Left lung (tissue), 14 donors: ENCODE data around the gene GCAT. TPM values are rescaled to one million over a fixed set of nuclear protein-coding genes. Genes with fewer than 3 reads are reported as not detected.

Experiments
- ATAC-seq: fragments of 200-7000 bp; cut with Tn5 transposase; one replicate; pipeline ENCODE4 v1.9.1; 2020; ENCODE audit warnings: moderate library complexity
- DNase-seq, 4 donors: peaks; one replicate each; pipeline ENCODE4 v3.0.0-alpha.2; 2013 to 2020
- H3K27ac ChIP-seq, 2 donors: fragments of 200-600 bp; sonication (generic) in 1 of 2; one replicate each; pipeline versions ENCODE4 v1.5.0 to v1.8.0; 2020 to 2021
- H3K27me3 ChIP-seq, 2 donors: fragments of 200-600 bp; sonication (generic) in 1 of 2; one replicate each; pipeline versions ENCODE4 v1.5.0 to v1.8.0; 2020 to 2021
- H3K36me3 ChIP-seq, 2 donors: fragments of 200-600 bp; sonication (generic) in 1 of 2; one replicate each; pipeline versions ENCODE4 v1.5.0 to v1.8.0; 2020 to 2021
- H3K4me1 ChIP-seq, 2 donors: fragments of 200-600 bp; one replicate each; pipeline ENCODE4 v1.8.0; 2021
- H3K4me3 ChIP-seq, 2 donors: fragments of 200-600 bp; sonication (generic) in 1 of 2; one replicate each; pipeline versions ENCODE4 v1.5.0 to v1.8.0; 2020 to 2021; ENCODE audit warnings: mild to moderate bottlenecking in 1 of 2
- H3K9me3 ChIP-seq, 2 donors: fragments of 200-600 bp; sonication (generic) in 1 of 2; one replicate each; pipeline versions ENCODE4 v1.5.0 to v1.8.0; 2020 to 2021
- intact Hi-C, 2 donors: fragments of 100-400 bp; cut with DNase I; formaldehyde crosslinking; loops; one replicate each; pipeline versions ENCODE4 v1.11.2 to v1.14.2; 2022
- long read RNA-seq, 12 donors: library from polyadenylated mRNA in 2 of 12; unstranded in 2 of 12; transcript quantifications; one replicate each; pipeline ENCODE4 v2.0.0 and lab custom pipeline, GENCODE V29; 2019 to 2026
- polyA plus RNA-seq, 6 donors: library from polyadenylated mRNA; unstranded; fragments of 120-200 nt; gene quantifications; one replicate each; pipeline ENCODE4 v1.2.1, GENCODE V29; 2013; ENCODE audit not compliant: insufficient read length in 6 of 6
- total RNA-seq, 2 donors: library from RNA; stranded (reverse); fragmentation: NEBNext Ultra II Directional; extraction: Animal tissue kit (Norgen Biotek cat#: 25700); gene quantifications; one replicate each; pipeline ENCODE4 v1.2.1, GENCODE V29; 2021
- TF ChIP-seq, protein P1 (sequence below), 2 donors: fragments of 200-600 bp; sonication (generic) in 1 of 2; IDR thresholded peaks; one replicate each; pipeline versions ENCODE4 v1.5.0 to v1.8.0; 2021; ENCODE audit warnings: antibody characterized with exemption in 2 of 2
- donor health status: DM: no; HTN: yes; CAD: no.
- donor health status: DM: no; HTN: no; CAD: no.

Gene GCAT
- total RNA-seq (10 to 100 TPM; 12.6 to 16.7 TPM), polyA plus RNA-seq (10 to 100 TPM in 1 of 6 donors, 1 to 10 TPM in 5; 8.1 to 10.9 (median 8.9) TPM)
- long read RNA-seq, donor 1, transcript GCAT-201 (9 exons, 1,497 nt): major isoform, 5 of 7 reads
- long read RNA-seq, donor 1, partial matches to known transcripts: 0 of 7 reads
- long read RNA-seq, donor 1, other reads (novel, unspliced or antisense): 0 of 7 reads
- long read RNA-seq, donor 2, transcript GCAT-201 (9 exons, 1,497 nt): major isoform, 8 of 11 reads
- long read RNA-seq, donor 2, partial matches to known transcripts: 0 of 11 reads
- long read RNA-seq, donor 2, other reads (novel, unspliced or antisense): 0 of 11 reads
- long read RNA-seq, donor 3, transcript GCAT-201 (9 exons, 1,497 nt): major isoform, 8 of 8 reads
- long read RNA-seq, donor 3, partial matches to known transcripts: 0 of 8 reads
- long read RNA-seq, donor 3, other reads (novel, unspliced or antisense): 0 of 8 reads
- long read RNA-seq, donor 4, transcript GCAT-201 (9 exons, 1,497 nt): major isoform, 24 of 32 reads
- long read RNA-seq, donor 4, partial matches to known transcripts: 2 of 32 reads
- long read RNA-seq, donor 4, other reads (novel, unspliced or antisense): 6 of 32 reads
- long read RNA-seq, donor 5, partial matches to known transcripts: 0 of 16 reads
- long read RNA-seq, donor 5, other reads (novel, unspliced or antisense): 11 of 16 reads
- long read RNA-seq, donor 6, partial matches to known transcripts: 0 of 7 reads
- long read RNA-seq, donor 6, other reads (novel, unspliced or antisense): 0 of 7 reads
- long read RNA-seq, donor 7, partial matches to known transcripts: 0 of 2 reads
- long read RNA-seq, donor 7, other reads (novel, unspliced or antisense): 0 of 2 reads
- long read RNA-seq, donor 8, partial matches to known transcripts: 0 of 3 reads
- long read RNA-seq, donor 8, other reads (novel, unspliced or antisense): 0 of 3 reads
- long read RNA-seq, donor 9: 0 reads
- long read RNA-seq, donor 10, transcript GCAT-201 (9 exons, 1,497 nt): major isoform, 22 of 32 reads
- long read RNA-seq, donor 10, partial matches to known transcripts: 1 of 32 reads
- long read RNA-seq, donor 10, other reads (novel, unspliced or antisense): 9 of 32 reads
- long read RNA-seq, donor 11, transcript GCAT-207 (3 exons, 551 nt): major isoform, 6 of 19 reads
- long read RNA-seq, donor 11, transcript GCAT-201 (9 exons, 1,497 nt): major isoform, 6 of 19 reads
- long read RNA-seq, donor 11, partial matches to known transcripts: 7 of 19 reads
- long read RNA-seq, donor 11, other reads (novel, unspliced or antisense): 0 of 19 reads
- long read RNA-seq, donor 12, partial matches to known transcripts: 0 of 1 reads
- long read RNA-seq, donor 12, other reads (novel, unspliced or antisense): 0 of 1 reads

DNA sequence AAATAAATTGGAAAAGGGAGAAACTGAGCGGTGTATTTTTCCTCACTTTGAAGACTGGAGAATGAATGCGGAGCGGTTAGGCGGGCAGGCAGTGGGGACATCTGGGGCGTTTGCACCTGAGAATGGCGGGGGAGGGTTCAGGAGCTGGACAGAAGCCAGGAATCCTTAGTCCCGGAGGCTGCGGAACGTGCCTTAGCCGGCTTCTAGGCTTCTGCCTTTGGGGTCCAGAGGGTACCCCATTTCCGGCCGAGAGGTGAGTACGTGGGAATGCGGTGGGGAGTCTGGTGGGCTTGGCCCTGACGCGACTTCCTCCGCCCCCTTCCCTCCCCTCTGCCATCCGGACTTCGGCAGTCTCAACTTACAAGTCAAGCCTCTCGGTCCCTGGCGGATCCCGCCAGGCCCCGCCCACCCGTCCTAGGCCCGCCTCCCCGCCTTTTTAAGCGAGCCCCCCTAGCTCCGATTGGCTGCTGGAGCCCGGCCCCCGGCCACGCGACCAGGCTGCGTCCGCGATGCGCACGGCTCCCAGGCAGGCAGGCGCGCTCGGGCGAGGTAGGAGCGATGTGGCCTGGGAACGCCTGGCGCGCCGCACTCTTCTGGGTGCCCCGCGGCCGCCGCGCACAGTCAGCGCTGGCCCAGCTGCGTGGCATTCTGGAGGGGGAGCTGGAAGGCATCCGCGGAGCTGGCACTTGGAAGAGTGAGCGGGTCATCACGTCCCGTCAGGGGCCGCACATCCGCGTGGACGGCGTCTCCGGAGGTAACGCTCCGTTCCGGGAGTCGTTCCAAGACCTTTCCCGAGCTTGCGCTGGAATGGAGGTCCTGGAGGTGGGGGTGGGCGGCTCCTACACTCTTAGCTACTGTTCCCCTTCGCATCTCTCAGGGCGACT lies at the start of gene GCAT:
Gene GCAT, plus strand, starts transcription at position 525 of the 884 bp plus-strand sequence. Its CDS starts 34 bp downstream, at position 559.
- DNase-seq: peak; percentile 95 to 99 (median 97)
- Histone ChIP-seq H3K9me3 (no peaks in the 10 kb centered on the region), H3K36me3 (no peaks in the 10 kb centered on the region), H3K27me3 (peaks cover 0 to 59% of the 10 kb centered on the region in 2 donors), H3K27ac (peak within 1 kb of the TSS; percentile 28 to 67), H3K4me3 (peak within 1 kb of the TSS; percentile 56 to 59), H3K4me1 (peaks cover 12 to 60% of the 10 kb centered on the region in 2 donors)
- peak; percentile 89 for ATAC-seq
- intact Hi-C loops: no loop called here
- TF ChIP-seq, protein P1, sequence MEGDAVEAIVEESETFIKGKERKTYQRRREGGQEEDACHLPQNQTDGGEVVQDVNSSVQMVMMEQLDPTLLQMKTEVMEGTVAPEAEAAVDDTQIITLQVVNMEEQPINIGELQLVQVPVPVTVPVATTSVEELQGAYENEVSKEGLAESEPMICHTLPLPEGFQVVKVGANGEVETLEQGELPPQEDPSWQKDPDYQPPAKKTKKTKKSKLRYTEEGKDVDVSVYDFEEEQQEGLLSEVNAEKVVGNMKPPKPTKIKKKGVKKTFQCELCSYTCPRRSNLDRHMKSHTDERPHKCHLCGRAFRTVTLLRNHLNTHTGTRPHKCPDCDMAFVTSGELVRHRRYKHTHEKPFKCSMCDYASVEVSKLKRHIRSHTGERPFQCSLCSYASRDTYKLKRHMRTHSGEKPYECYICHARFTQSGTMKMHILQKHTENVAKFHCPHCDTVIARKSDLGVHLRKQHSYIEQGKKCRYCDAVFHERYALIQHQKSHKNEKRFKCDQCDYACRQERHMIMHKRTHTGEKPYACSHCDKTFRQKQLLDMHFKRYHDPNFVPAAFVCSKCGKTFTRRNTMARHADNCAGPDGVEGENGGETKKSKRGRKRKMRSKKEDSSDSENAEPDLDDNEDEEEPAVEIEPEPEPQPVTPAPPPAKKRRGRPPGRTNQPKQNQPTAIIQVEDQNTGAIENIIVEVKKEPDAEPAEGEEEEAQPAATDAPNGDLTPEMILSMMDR (IDR thresholded peaks at IDR 0.05): no peak

GRCh38 chr22:37758694-37759093 lies 49.0 kb upstream of the GCAT start:
- Histone ChIP-seq H3K4me3 (no peak overlapping the region), H3K27me3 (no peaks in the 10 kb centered on the region), H3K9me3 (no peaks in the 10 kb centered on the region), H3K4me1 (peaks cover 0 to 26% of the 10 kb centered on the region in 2 donors), H3K27ac (no peak overlapping the region), H3K36me3 (peaks cover 3 to 100% of the 10 kb centered on the region in 2 donors)
- DNase-seq (no peak), ATAC-seq (no peak)
- TF ChIP-seq, protein P1 (IDR thresholded peaks at IDR 0.05): no peak
- intact Hi-C loops: no loop called here

DNA sequence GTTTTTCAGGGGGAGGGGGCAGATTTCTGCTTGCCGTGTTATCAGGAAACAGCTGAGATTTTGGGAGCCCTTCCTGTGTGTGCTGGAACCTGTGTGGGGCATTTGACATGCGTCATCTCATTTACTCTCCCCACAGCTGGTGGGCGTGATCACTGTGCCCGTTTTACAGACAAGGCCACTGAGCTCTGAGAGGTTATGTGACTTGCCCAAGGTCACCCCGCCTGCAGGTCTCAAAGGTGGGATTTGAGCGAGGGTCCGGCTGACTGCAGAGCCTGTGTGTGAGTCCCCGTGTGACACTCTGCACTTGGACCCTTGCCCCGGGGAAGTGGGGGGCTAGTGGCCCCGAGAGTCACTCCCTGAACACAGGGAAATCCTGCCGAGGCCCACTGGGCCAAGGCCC lies 48.5 kb upstream of the GCAT start:
- no peak overlapping the region for H3K4me3 ChIP-seq
- peaks cover 3 to 100% of the 10 kb centered on the region in 2 donors for H3K36me3 ChIP-seq
- no peaks in the 10 kb centered on the region for H3K27me3 ChIP-seq
- no peak overlapping the region for H3K27ac ChIP-seq
- intact Hi-C loops: no loop called here
- no peaks in the 10 kb centered on the region for H3K9me3 ChIP-seq
- no peak for ATAC-seq
- DNase-seq: no peak
- TF ChIP-seq, protein P1 (IDR thresholded peaks at IDR 0.05): no peak
- H3K4me1 ChIP-seq: peaks cover 0 to 20% of the 10 kb centered on the region in 2 donors

GRCh38 chr22:37760152-37760551 lies 47.6 kb upstream of the GCAT start:
- TF ChIP-seq, protein P1 (IDR thresholded peaks at IDR 0.05): no peak
- ATAC-seq (no peak), DNase-seq (no peak)
- intact Hi-C loops: no loop called here
- H3K4me3 ChIP-seq: no peak overlapping the region
- H3K27me3 ChIP-seq: no peaks in the 10 kb centered on the region
- H3K4me1 ChIP-seq: peaks cover 0 to 13% of the 10 kb centered on the region in 2 donors
- H3K9me3 ChIP-seq: no peaks in the 10 kb centered on the region
- peaks cover 3 to 99% of the 10 kb centered on the region in 2 donors for H3K36me3 ChIP-seq
- no peak overlapping the region for H3K27ac ChIP-seq
